Measurements from ENCODE around the gene CAMSAP1.

CAMSAP1 gene

DNA sequence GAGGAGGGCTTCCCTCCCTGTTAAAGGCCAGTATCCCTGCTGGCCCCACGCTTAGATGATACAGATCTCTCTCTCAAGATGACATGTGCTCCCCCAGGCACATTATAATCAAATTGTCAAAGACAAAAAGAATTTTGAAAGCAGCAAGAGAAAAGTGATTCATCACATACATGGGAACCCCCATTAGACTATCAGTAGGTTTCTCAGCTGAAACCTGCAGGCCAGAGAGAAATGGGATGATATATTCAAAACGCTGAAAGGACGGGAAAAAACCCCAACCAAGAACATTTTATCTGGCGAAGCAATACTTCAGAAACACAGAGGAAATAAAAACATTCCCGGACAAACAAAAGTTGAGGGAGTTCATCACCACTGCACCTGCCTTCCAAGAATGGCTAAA lies 78.7 kb downstream of the CAMSAP1 start:
- no peak overlapping the region for H3K4me3 ChIP-seq (ENCODE audit: low read depth, low read length)
- in situ Hi-C loops (cut with HindIII; ENCODE audit: low sequenced_read_pairs) = no loop called here
- TF ChIP-seq, protein P1, sequence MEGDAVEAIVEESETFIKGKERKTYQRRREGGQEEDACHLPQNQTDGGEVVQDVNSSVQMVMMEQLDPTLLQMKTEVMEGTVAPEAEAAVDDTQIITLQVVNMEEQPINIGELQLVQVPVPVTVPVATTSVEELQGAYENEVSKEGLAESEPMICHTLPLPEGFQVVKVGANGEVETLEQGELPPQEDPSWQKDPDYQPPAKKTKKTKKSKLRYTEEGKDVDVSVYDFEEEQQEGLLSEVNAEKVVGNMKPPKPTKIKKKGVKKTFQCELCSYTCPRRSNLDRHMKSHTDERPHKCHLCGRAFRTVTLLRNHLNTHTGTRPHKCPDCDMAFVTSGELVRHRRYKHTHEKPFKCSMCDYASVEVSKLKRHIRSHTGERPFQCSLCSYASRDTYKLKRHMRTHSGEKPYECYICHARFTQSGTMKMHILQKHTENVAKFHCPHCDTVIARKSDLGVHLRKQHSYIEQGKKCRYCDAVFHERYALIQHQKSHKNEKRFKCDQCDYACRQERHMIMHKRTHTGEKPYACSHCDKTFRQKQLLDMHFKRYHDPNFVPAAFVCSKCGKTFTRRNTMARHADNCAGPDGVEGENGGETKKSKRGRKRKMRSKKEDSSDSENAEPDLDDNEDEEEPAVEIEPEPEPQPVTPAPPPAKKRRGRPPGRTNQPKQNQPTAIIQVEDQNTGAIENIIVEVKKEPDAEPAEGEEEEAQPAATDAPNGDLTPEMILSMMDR (IDR thresholded peaks at IDR 0.05; ENCODE audit: low read depth, low read length, missing control alignments) = no peak
- DNase-seq (ENCODE audit: low read depth) = no peak

DNA sequence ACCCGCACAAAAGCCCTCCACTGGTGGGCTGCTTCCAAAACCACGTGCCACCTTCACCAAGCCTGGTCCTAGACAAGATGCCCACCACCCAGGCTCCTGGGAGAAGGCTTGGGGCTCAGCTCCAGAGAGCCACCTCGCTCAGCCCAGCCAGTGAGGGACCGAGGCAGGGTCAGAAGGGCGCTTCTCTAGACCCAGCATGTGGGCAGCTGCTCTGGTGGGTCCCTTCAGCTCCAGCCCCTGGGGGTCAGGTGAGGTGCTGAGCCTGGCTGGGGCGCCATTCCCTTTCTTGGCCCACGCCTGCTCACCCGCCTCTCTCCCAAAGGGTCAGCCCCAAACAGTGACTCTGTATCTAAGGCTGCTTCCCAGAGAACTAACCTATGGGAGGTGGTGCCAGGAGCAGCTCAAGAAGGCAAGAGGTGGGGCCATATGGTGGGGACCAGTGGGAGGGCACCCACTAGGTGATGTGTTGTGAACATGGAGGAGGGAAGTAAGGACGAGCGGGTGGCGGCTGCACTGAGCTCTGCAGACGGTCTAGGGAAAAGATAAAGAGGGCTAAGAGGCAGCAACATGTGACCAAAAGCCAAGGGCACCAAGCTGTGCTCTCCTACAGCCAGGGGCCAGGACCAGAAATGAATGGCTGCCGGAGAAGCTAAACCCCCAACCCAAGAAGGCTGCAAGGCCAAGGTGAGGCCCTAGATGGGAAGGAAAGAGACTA lies 79.3 kb downstream of the CAMSAP1 start:
- in situ Hi-C loops (cut with HindIII; ENCODE audit: low sequenced_read_pairs) = no loop called here
- TF ChIP-seq, protein P1 (IDR thresholded peaks at IDR 0.05; ENCODE audit: low read depth, low read length, missing control alignments) = no peak

DNA sequence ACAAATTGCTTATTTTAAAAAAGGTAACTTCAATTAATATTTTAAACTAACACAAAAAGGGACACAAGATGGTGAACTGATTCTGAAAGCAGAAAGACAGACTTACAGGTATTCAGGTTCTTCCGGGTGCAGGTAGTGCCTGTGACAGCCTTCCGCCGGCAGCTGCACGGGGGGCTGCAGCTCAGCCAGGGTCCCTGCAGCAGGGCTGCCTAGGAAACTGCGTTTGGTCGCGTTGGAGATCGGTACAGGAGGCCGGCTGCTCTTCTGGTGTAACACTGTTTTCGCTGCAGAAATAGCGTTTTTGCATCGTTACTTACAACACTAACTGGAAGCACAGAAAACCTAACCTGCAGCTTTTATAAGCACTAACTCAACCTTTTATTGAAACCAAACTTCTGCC lies 80.0 kb downstream of the CAMSAP1 start:
- TF ChIP-seq, protein P1 (IDR thresholded peaks at IDR 0.05; ENCODE audit: low read depth, low read length, missing control alignments) = no peak
- in situ Hi-C loops (cut with HindIII; ENCODE audit: low sequenced_read_pairs) = no loop called here
- no peak for DNase-seq (ENCODE audit: low read depth)
- H3K4me3 ChIP-seq (ENCODE audit: low read depth, low read length) = no peak overlapping the region

More for the DNA sequence above, 79.3 kb downstream of the CAMSAP1 start:
- no peak for DNase-seq (ENCODE audit: low read depth)
- no peak overlapping the region for H3K4me3 ChIP-seq (ENCODE audit: low read depth, low read length)

DNA sequence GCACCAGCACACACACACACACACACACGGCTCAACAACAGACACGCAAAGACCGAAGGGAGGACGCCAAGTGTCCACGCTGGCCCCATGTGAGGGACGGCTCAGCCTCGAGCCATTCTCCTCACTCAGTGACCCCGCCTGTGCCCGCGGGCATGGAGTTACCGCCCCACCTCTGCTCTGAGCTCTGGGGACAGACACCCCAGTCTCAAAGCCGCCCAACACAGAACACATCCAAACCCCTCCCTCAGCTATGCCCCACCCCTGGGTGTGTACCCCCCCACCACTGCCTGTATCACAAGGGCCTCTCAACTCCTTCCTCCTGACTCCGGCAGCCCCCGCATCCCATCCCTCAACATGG lies 81.2 kb downstream of the CAMSAP1 start:
- TF ChIP-seq, protein P1 (IDR thresholded peaks at IDR 0.05; ENCODE audit: low read depth, low read length, missing control alignments) = no peak
- in situ Hi-C loops (cut with HindIII; ENCODE audit: low sequenced_read_pairs) = no loop called here
- no peak for DNase-seq (ENCODE audit: low read depth)

DNA sequence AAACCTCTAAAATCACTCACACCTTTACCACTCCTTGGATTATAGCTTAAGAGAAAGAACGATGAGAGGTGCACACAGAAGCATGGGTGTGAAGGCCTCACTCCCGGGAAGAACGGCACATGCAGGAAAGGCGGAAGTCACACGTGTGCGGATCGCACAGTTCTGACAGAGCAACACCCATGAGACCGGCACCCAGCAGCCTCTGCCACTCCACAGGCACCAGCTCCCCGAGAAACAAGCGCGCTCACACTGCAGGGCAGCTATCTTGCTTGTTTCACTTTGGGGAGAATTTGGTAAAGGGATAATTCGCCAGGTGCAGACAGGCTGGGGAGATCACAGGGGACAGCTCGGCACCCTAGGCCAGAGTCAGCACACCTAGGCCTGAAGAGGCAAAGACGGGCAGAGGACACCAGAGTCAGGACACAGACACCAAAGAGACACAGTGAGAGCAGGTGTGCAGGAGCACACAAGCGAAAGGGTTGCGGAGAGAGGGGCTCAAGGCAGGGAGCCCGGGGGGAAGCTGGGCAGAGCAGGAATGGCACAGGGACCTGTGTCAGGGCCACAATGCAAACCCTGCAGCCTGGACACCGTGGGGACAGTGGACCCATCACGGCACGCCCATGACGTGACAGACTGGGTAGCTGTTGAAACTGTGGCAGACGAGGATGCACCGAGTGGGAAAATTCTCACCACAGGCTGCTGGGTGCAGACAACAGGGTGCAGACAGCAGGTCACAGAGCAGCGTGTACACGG lies 81.7 kb downstream of the CAMSAP1 start:
- TF ChIP-seq, protein P1 (IDR thresholded peaks at IDR 0.05; ENCODE audit: low read depth, low read length, missing control alignments) = no peak
- H3K4me3 ChIP-seq (ENCODE audit: low read depth, low read length) = no peak overlapping the region
- in situ Hi-C loops (cut with HindIII; ENCODE audit: low sequenced_read_pairs) = no loop called here
- DNase-seq (ENCODE audit: low read depth) = no peak

More for the DNA sequence above, 81.2 kb downstream of the CAMSAP1 start:
- H3K4me3 ChIP-seq (ENCODE audit: low read depth, low read length) = no peak overlapping the region

DNA sequence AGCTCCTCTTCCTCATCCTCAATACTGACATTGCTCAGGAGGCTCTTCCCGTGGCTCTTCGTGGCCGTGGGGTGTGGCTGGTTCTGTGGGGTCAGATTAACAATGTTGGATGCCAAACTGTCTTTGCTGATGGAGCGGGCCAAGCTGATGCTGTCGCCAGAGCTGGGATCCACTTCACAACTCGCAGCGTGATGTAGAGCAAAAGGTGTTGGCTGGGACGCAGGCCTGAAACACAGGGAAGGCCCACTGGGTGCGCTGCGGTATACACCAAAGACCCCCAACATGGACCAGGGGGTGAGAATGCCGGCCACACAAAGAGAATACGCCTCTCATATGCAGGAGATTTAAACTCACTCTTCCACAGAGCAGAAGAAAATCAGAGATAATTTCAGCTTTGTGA lies 84.3 kb downstream of the CAMSAP1 start:
- DNase-seq (ENCODE audit: low read depth) = no peak
- no peak overlapping the region for H3K4me3 ChIP-seq (ENCODE audit: low read depth, low read length)
- TF ChIP-seq, protein P1 (IDR thresholded peaks at IDR 0.05; ENCODE audit: low read depth, low read length, missing control alignments) = no peak
- in situ Hi-C loops (cut with HindIII; ENCODE audit: low sequenced_read_pairs) = no loop called here

All from astrocyte of the cerebellum (primary cell).